VCaP (cell line): ENCODE data around the gene SPATA2L.
"Not testable (repeated sequence)": the region's sequence is repeated elsewhere in the genome, so short reads cannot be mapped to it uniquely, and the experiment has no call there.

Experiments
- H3K27ac ChIP-seq: fragments of 450-650 bp; 2 replicates; pipeline ENCODE4 v1.5.1; 2017
- CTCF ChIP-seq: fragments of 450-650 bp; conservative IDR thresholded peaks from 2 replicates; pipeline ENCODE4 v1.5.1; 2017; ENCODE audit warnings: mild to moderate bottlenecking, moderate library complexity

Gene SPATA2L

GRCh38 chr16:89670496-89671431 is 30.7 kb downstream of the SPATA2L start:
- no peak overlapping the region for H3K27ac ChIP-seq
- TF ChIP-seq CTCF, result no peak

GRCh38 chr16:89669755-89670154 is 31.8 kb downstream of the SPATA2L start:
- no peak overlapping the region for H3K27ac ChIP-seq
- TF ChIP-seq CTCF, result no peak

- no peak overlapping the region for H3K27ac ChIP-seq
- TF ChIP-seq CTCF, result no peak
These were observed 32.7 kb downstream of the SPATA2L start for GRCh38 chr16:89668790-89669158.

GRCh38 chr16:89667633-89668032 is 33.9 kb downstream of the SPATA2L start:
- TF ChIP-seq CTCF, result no peak
- H3K27ac ChIP-seq, result no peak overlapping the region

GRCh38 chr16:89667000-89667399 is 34.5 kb downstream of the SPATA2L start:
- not testable (repeated sequence) for H3K27ac ChIP-seq

GRCh38 chr16:89664238-89664637 is 37.3 kb downstream of the SPATA2L start:
- not testable (repeated sequence) for H3K27ac ChIP-seq

GRCh38 chr16:89661215-89661614 is 40.3 kb downstream of the SPATA2L start:
- H3K27ac ChIP-seq, result no peak overlapping the region
- no peak for TF ChIP-seq CTCF

- TF ChIP-seq CTCF, result no peak
- no peak overlapping the region for H3K27ac ChIP-seq
These were observed 41.4 kb downstream of the SPATA2L start for GRCh38 chr16:89660146-89660545.
